WTC11 (cell line): ENCODE measurements around the gene LMBRD1. TPM values are rescaled to one million over a fixed set of nuclear protein-coding genes. Genes with fewer than 3 reads are reported as not detected.
"Not testable (repeated sequence)": the region's sequence is repeated elsewhere in the genome, so short reads cannot be mapped to it uniquely, and the experiment has no call there.

ENCODE experiments used
- ATAC-seq: fragments of 200-7000 bp; cut with Tn5 transposase; 2 replicates; pipeline ENCODE4 v1.10.0; 2021; ENCODE audit warnings: mild to moderate bottlenecking, moderate library complexity
- CTCF ChIA-PET: fragments of 300-600 bp; sonication (Branson Sonifier 250); formaldehyde crosslinking; loops from one replicate; lab custom pipeline; 2021; ENCODE audit warnings: antibody characterized with exemption; lab: Charles Lee
- POLR2A ChIA-PET: fragments of 350-600 bp; sonication (Branson Sonifier 250); formaldehyde crosslinking; loops from one replicate; lab custom pipeline; 2021; ENCODE audit warnings: antibody characterized with exemption; lab: Charles Lee
- DNase-seq: peaks from one replicate; pipeline ENCODE4 v3.0.0; 2021; ENCODE audit warnings: low spot score
- H3K27ac Mint-ChIP-seq: 2 replicates; pipeline ENCODE4 v1.8.0; 2021; ENCODE audit warnings: mixed read lengths
- H3K27me3 Mint-ChIP-seq: 2 replicates; pipeline ENCODE4 v1.8.0; 2021; ENCODE audit warnings: low read depth, mild to moderate bottlenecking, moderate library complexity, mixed read lengths
- H3K36me3 Mint-ChIP-seq: 2 replicates; pipeline ENCODE4 v1.8.0; 2021; ENCODE audit warnings: mixed read lengths
- H3K4me1 Mint-ChIP-seq: 2 replicates; pipeline ENCODE4 v1.8.0; 2022; ENCODE audit warnings: mixed read lengths
- H3K4me3 Mint-ChIP-seq: 2 replicates; pipeline ENCODE4 v1.8.0; 2021; ENCODE audit warnings: mild to moderate bottlenecking, moderate library complexity, mixed read lengths
- H3K9me3 Mint-ChIP-seq: 2 replicates; pipeline ENCODE4 v1.8.0; 2021; ENCODE audit warnings: mixed read lengths
- CREM ChIP-seq: sonication (generic); formaldehyde crosslinking; IDR thresholded peaks from 2 replicates; pipeline ENCODE4 v1.8.1; 2022; ENCODE audit warnings: mild to moderate bottlenecking, missing genetic modification reagents, moderate library complexity
- ETV6 ChIP-seq: sonication (generic); formaldehyde crosslinking; IDR thresholded peaks from 2 replicates; pipeline ENCODE4 v1.8.1; 2022; ENCODE audit warnings: mild to moderate bottlenecking, missing genetic modification reagents
- GTF2I ChIP-seq: fragments of 250-450 bp; sonication (Bioruptor Pico); conservative IDR thresholded peaks from 2 replicates; pipeline ENCODE4 v1.4.0; 2021; ENCODE audit warnings: mild to moderate bottlenecking
- HMGA2 ChIP-seq: fragments of 250-450 bp; sonication (Bioruptor Pico); IDR thresholded peaks from 2 replicates; pipeline ENCODE4 v1.4.0; 2021; ENCODE audit warnings: mild to moderate bottlenecking, moderate library complexity
- JUN ChIP-seq: sonication (generic); formaldehyde crosslinking; IDR thresholded peaks from 2 replicates; pipeline ENCODE4 v1.8.0; 2023; ENCODE audit warnings: mild to moderate bottlenecking, missing genetic modification reagents
- KAT7 ChIP-seq: sonication (generic); formaldehyde crosslinking; IDR thresholded peaks from 2 replicates; pipeline ENCODE4 v1.8.1; 2023; ENCODE audit warnings: missing genetic modification reagents, mild to moderate bottlenecking, borderline replicate concordance
- NFYB ChIP-seq: sonication (generic); formaldehyde crosslinking; conservative IDR thresholded peaks from 2 replicates; pipeline ENCODE4 v1.8.0; 2022; ENCODE audit warnings: low read depth, missing genetic modification reagents
- SMAD3 ChIP-seq: sonication (generic); formaldehyde crosslinking; IDR thresholded peaks from 2 replicates; pipeline ENCODE4 v1.8.0; 2022; ENCODE audit warnings: missing genetic modification reagents, mild to moderate bottlenecking, borderline replicate concordance
- ZNF317 ChIP-seq: sonication (generic); formaldehyde crosslinking; IDR thresholded peaks from 2 replicates; pipeline ENCODE4 v1.8.1; 2023; ENCODE audit warnings: low read depth, mild to moderate bottlenecking, moderate library complexity, missing genetic modification reagents, borderline replicate concordance
- ZNF416 ChIP-seq: fragments of 250-450 bp; sonication (Bioruptor Pico); IDR thresholded peaks from 2 replicates; pipeline ENCODE4 v1.9.0; 2021; ENCODE audit warnings: mild to moderate bottlenecking, inconsistent platforms
- total RNA-seq: library from RNA; stranded (reverse); gene quantifications from 3 replicates; pipeline ENCODE4 v1.2.3, GENCODE V29; 2021
- TF ChIP-seq, protein P1 (sequence below): sonication (generic); formaldehyde crosslinking; IDR thresholded peaks from 2 replicates; pipeline ENCODE4 v1.8.1; 2023; ENCODE audit warnings: mild to moderate bottlenecking, missing genetic modification reagents, moderate library complexity
- TF ChIP-seq, protein P2 (sequence below): sonication (generic); formaldehyde crosslinking; IDR thresholded peaks from 2 replicates; pipeline ENCODE4 v1.8.0; 2022; ENCODE audit warnings: mild to moderate bottlenecking, missing genetic modification reagents
- TF ChIP-seq, protein P3 (sequence below): fragments of 250-450 bp; sonication (Bioruptor Pico); IDR thresholded peaks from 2 replicates; pipeline ENCODE4 v2.1.2; 2022; ENCODE audit warnings: mild to moderate bottlenecking, moderate library complexity
- TF ChIP-seq, protein P4 (sequence below): sonication (generic); formaldehyde crosslinking; IDR thresholded peaks from 2 replicates; pipeline ENCODE4 v1.8.0; 2022; ENCODE audit warnings: mild to moderate bottlenecking, missing genetic modification reagents
- TF ChIP-seq, protein P5 (sequence below): sonication (generic); formaldehyde crosslinking; IDR thresholded peaks from 2 replicates; pipeline ENCODE4 v1.8.0; 2023; ENCODE audit warnings: mild to moderate bottlenecking, missing genetic modification reagents
- TF ChIP-seq, protein P6 (sequence below): fragments of 250-450 bp; sonication (Bioruptor Pico); IDR thresholded peaks from 2 replicates; pipeline ENCODE4 v1.9.0; 2021; ENCODE audit warnings: mild to moderate bottlenecking
- TF ChIP-seq, protein P7 (sequence below): sonication (generic); formaldehyde crosslinking; IDR thresholded peaks from 2 replicates; pipeline ENCODE4 v1.8.0; 2022; ENCODE audit warnings: mild to moderate bottlenecking, missing genetic modification reagents
- TF ChIP-seq, protein P8 (sequence below): fragments of 250-450 bp; sonication (Bioruptor Pico); IDR thresholded peaks from 2 replicates; pipeline ENCODE4 v1.9.0; 2021; ENCODE audit warnings: moderate library complexity, mild to moderate bottlenecking, inconsistent platforms, borderline replicate concordance
- TF ChIP-seq, protein P9 (sequence below): sonication (generic); formaldehyde crosslinking; IDR thresholded peaks from 2 replicates; pipeline ENCODE4 v1.8.1; 2022; ENCODE audit warnings: missing genetic modification reagents, borderline replicate concordance

Gene LMBRD1
- total RNA-seq, 1 experiment from 2014 or later, result 15.0 TPM

DNA sequence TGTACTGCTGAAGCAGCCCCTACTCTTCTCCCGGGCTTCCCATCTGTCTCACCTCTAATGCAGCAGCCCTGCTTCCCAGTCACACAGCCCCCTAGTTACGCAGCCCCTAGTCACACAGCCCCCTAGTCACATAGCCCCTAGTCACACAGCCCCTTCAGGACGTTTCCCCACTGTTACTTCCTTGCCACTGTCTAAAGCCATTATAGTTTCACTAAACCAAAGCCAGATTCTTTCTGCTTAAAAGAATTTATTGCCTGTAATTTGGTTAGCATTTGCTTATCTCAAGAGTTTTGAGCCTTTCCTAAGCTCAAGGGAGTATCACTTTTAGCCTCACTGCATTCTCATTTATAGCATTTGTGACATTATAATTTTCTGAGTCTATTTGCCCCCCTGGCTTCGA is 127.9 kb downstream of the LMBRD1 start:
- Mint-ChIP-seq H3K4me1 (no peaks in the 10 kb centered on the region), H3K27ac (no peak overlapping the region), H3K9me3 (no peaks in the 10 kb centered on the region), H3K36me3 (no peaks in the 10 kb centered on the region), H3K4me3 (no peak overlapping the region), H3K27me3 (no peaks in the 10 kb centered on the region)
- ChIA-PET POLR2A (no interaction called here), CTCF (no interaction called here)
- TF ChIP-seq, protein P1, sequence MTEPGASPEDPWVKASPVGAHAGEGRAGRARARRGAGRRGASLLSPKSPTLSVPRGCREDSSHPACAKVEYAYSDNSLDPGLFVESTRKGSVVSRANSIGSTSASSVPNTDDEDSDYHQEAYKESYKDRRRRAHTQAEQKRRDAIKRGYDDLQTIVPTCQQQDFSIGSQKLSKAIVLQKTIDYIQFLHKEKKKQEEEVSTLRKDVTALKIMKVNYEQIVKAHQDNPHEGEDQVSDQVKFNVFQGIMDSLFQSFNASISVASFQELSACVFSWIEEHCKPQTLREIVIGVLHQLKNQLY, result no peak
- TF ChIP-seq JUN (CRISPR knock-in tag) (no peak), CREM (CRISPR knock-in tag) (no peak), NFYB (no peak), HMGA2 (CRISPR knock-in tag) (no peak), SMAD3 (no peak)
- TF ChIP-seq, protein P2, sequence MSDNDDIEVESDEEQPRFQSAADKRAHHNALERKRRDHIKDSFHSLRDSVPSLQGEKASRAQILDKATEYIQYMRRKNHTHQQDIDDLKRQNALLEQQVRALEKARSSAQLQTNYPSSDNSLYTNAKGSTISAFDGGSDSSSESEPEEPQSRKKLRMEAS (CRISPR knock-in tag), result no peak
- TF ChIP-seq, protein P3, sequence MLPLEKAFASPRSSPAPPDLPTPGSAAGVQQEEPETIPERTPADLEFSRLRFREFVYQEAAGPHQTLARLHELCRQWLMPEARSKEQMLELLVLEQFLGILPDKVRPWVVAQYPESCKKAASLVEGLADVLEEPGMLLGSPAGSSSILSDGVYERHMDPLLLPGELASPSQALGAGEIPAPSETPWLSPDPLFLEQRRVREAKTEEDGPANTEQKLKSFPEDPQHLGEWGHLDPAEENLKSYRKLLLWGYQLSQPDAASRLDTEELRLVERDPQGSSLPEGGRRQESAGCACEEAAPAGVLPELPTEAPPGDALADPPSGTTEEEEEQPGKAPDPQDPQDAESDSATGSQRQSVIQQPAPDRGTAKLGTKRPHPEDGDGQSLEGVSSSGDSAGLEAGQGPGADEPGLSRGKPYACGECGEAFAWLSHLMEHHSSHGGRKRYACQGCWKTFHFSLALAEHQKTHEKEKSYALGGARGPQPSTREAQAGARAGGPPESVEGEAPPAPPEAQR, result no peak
- TF ChIP-seq, protein P4, sequence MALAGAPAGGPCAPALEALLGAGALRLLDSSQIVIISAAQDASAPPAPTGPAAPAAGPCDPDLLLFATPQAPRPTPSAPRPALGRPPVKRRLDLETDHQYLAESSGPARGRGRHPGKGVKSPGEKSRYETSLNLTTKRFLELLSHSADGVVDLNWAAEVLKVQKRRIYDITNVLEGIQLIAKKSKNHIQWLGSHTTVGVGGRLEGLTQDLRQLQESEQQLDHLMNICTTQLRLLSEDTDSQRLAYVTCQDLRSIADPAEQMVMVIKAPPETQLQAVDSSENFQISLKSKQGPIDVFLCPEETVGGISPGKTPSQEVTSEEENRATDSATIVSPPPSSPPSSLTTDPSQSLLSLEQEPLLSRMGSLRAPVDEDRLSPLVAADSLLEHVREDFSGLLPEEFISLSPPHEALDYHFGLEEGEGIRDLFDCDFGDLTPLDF (CRISPR knock-in tag), result no peak
- ATAC-seq (no peak; the same call in 1 of the 2 replicates), DNase-seq (no peak)

DNA sequence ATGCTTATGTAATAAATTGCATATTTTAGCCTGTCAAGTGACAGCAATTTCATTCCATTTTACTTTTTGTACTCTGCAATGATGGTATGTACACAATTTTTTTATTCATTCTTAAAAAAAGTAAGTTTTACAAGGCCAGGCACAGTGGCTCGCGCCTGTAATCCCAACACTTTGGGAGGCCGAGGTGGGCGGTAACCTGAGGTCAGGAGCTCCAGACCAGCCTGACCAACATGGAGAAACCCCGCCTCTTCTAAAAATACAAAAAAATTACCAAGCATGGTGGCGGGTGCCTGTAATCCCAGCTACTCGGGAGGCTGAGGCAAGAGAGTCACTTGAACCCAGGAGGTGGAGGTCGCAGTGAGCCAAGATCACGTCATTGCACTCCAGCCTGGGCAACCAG is 130.0 kb downstream of the LMBRD1 start:
- H3K4me3 Mint-ChIP-seq, result not testable (repeated sequence)

DNA sequence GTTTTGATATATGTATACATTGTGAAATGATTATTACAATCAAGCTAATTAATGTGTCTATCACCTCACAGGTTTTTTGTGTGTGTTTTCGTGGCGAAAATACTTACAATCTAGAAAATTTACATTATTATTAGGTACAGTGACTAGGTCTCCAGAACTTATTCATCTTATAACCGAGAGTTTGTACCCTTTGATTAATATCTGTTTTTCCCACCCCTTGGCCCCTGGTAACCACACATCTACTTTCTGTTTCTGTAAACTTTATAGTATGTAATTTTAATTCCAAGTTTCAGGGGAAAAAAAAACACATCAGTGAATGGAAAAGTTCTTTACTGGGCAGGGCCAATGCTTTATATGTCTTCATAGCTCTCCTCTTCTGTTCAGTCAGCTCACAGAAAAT is 131.4 kb downstream of the LMBRD1 start:
- Mint-ChIP-seq H3K4me3 (no peak overlapping the region), H3K4me1 (no peaks in the 10 kb centered on the region), H3K9me3 (no peaks in the 10 kb centered on the region), H3K36me3 (no peaks in the 10 kb centered on the region), H3K27me3 (no peaks in the 10 kb centered on the region; the same call in 1 of the 2 replicates), H3K27ac (no peak overlapping the region)
- DNase-seq (no peak), ATAC-seq (no peak)
- CTCF ChIA-PET, result no interaction called here
- POLR2A ChIA-PET, result no interaction called here
- TF ChIP-seq ZNF317, result no peak
- TF ChIP-seq ZNF416 (CRISPR knock-in tag), result no peak
- TF ChIP-seq, protein P5, sequence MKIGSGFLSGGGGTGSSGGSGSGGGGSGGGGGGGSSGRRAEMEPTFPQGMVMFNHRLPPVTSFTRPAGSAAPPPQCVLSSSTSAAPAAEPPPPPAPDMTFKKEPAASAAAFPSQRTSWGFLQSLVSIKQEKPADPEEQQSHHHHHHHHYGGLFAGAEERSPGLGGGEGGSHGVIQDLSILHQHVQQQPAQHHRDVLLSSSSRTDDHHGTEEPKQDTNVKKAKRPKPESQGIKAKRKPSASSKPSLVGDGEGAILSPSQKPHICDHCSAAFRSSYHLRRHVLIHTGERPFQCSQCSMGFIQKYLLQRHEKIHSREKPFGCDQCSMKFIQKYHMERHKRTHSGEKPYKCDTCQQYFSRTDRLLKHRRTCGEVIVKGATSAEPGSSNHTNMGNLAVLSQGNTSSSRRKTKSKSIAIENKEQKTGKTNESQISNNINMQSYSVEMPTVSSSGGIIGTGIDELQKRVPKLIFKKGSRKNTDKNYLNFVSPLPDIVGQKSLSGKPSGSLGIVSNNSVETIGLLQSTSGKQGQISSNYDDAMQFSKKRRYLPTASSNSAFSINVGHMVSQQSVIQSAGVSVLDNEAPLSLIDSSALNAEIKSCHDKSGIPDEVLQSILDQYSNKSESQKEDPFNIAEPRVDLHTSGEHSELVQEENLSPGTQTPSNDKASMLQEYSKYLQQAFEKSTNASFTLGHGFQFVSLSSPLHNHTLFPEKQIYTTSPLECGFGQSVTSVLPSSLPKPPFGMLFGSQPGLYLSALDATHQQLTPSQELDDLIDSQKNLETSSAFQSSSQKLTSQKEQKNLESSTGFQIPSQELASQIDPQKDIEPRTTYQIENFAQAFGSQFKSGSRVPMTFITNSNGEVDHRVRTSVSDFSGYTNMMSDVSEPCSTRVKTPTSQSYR, result no peak
- no peak for TF ChIP-seq JUN (CRISPR knock-in tag)
- TF ChIP-seq ETV6 (CRISPR knock-in tag), result no peak
- TF ChIP-seq, protein P6, sequence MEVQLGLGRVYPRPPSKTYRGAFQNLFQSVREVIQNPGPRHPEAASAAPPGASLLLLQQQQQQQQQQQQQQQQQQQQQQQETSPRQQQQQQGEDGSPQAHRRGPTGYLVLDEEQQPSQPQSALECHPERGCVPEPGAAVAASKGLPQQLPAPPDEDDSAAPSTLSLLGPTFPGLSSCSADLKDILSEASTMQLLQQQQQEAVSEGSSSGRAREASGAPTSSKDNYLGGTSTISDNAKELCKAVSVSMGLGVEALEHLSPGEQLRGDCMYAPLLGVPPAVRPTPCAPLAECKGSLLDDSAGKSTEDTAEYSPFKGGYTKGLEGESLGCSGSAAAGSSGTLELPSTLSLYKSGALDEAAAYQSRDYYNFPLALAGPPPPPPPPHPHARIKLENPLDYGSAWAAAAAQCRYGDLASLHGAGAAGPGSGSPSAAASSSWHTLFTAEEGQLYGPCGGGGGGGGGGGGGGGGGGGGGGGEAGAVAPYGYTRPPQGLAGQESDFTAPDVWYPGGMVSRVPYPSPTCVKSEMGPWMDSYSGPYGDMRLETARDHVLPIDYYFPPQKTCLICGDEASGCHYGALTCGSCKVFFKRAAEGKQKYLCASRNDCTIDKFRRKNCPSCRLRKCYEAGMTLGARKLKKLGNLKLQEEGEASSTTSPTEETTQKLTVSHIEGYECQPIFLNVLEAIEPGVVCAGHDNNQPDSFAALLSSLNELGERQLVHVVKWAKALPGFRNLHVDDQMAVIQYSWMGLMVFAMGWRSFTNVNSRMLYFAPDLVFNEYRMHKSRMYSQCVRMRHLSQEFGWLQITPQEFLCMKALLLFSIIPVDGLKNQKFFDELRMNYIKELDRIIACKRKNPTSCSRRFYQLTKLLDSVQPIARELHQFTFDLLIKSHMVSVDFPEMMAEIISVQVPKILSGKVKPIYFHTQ (CRISPR knock-in tag), result no peak
- TF ChIP-seq KAT7 (CRISPR knock-in tag), result no peak
- TF ChIP-seq, protein P7, sequence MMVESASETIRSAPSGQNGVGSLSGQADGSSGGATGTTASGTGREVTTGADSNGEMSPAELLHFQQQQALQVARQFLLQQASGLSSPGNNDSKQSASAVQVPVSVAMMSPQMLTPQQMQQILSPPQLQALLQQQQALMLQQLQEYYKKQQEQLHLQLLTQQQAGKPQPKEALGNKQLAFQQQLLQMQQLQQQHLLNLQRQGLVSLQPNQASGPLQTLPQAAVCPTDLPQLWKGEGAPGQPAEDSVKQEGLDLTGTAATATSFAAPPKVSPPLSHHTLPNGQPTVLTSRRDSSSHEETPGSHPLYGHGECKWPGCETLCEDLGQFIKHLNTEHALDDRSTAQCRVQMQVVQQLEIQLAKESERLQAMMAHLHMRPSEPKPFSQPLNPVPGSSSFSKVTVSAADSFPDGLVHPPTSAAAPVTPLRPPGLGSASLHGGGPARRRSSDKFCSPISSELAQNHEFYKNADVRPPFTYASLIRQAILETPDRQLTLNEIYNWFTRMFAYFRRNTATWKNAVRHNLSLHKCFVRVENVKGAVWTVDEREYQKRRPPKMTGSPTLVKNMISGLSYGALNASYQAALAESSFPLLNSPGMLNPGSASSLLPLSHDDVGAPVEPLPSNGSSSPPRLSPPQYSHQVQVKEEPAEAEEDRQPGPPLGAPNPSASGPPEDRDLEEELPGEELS, result no peak
- TF ChIP-seq, protein P8, sequence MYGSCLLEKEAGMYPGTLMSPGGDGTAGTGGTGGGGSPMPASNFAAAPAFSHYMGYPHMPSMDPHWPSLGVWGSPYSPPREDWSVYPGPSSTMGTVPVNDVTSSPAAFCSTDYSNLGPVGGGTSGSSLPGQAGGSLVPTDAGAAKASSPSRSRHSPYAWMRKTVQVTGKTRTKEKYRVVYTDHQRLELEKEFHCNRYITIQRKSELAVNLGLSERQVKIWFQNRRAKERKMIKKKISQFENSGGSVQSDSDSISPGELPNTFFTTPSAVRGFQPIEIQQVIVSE (CRISPR knock-in tag), result no peak
- TF ChIP-seq, protein P9, sequence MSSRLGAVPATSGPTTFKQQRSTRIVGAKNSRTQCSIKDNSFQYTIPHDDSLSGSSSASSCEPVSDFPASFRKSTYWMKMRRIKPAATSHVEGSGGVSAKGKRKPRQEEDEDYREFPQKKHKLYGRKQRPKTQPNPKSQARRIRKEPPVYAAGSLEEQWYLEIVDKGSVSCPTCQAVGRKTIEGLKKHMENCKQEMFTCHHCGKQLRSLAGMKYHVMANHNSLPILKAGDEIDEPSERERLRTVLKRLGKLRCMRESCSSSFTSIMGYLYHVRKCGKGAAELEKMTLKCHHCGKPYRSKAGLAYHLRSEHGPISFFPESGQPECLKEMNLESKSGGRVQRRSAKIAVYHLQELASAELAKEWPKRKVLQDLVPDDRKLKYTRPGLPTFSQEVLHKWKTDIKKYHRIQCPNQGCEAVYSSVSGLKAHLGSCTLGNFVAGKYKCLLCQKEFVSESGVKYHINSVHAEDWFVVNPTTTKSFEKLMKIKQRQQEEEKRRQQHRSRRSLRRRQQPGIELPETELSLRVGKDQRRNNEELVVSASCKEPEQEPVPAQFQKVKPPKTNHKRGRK (CRISPR knock-in tag), result no peak
- no peak for TF ChIP-seq HMGA2 (CRISPR knock-in tag)
- TF ChIP-seq GTF2I (CRISPR knock-in tag), result no peak

More for the DNA sequence above, 130.0 kb downstream of the LMBRD1 start:
- ATAC-seq, CTCF ChIA-PET, H3K9me3 Mint-ChIP-seq, H3K4me1 Mint-ChIP-seq, DNase-seq, H3K27ac Mint-ChIP-seq, H3K36me3 Mint-ChIP-seq, H3K27me3 Mint-ChIP-seq, POLR2A ChIA-PET: not testable (repeated sequence)
